Small intestine (tissue), 16 donors: ENCODE results near the gene DAGLB. TPM values are rescaled to one million over a fixed set of nuclear protein-coding genes. Genes with fewer than 3 reads are reported as not detected.

Experiments used
- DNase-seq, 2 donors: peaks; one replicate each; pipeline versions ENCODE4 v3.0.0 to v3.0.0-alpha.2; 2013
- FAIRE-seq: peaks from 2 replicates; lab custom pipeline; 2012; peaks lifted over from hg19 to GRCh38; lab: Jason Lieb, UNC
- H3K27ac ChIP-seq, 3 donors: one replicate each; pipeline ENCODE4 v1.5.1; 2013; ENCODE audit warnings: low read length in 2 of 3, mild to moderate bottlenecking in 2 of 3, control low read depth in 1 of 3, inconsistent platforms in 1 of 3, low read depth in 1 of 3, moderate library complexity in 1 of 3
- H3K27me3 ChIP-seq, 3 donors: one replicate each; pipeline ENCODE4 v1.6.1; 2013; ENCODE audit warnings: low read length in 3 of 3, inconsistent platforms in 1 of 3; ENCODE audit not compliant: control insufficient read depth in 3 of 3, insufficient read depth in 3 of 3
- H3K36me3 ChIP-seq, 3 donors: one replicate each; pipeline ENCODE4 v1.6.1; 2013; ENCODE audit warnings: low read length in 3 of 3, inconsistent platforms in 1 of 3, low read depth in 1 of 3, mild to moderate bottlenecking in 1 of 3, moderate library complexity in 1 of 3; ENCODE audit not compliant: control insufficient read depth in 3 of 3, insufficient read depth in 2 of 3
- H3K4me1 ChIP-seq, 3 donors: one replicate each; pipeline ENCODE4 v1.6.1; 2013; ENCODE audit warnings: low read length in 2 of 3, inconsistent platforms in 1 of 3, low read depth in 1 of 3, mild to moderate bottlenecking in 1 of 3, moderate library complexity in 1 of 3; ENCODE audit not compliant: control insufficient read depth in 3 of 3, insufficient read depth in 2 of 3
- H3K4me3 ChIP-seq, 3 donors: one replicate each; pipeline ENCODE4 v1.5.1; 2013; ENCODE audit warnings: low read length in 3 of 3, control low read depth in 1 of 3, inconsistent platforms in 1 of 3, low read depth in 1 of 3, mild to moderate bottlenecking in 1 of 3, moderate library complexity in 1 of 3
- H3K9me3 ChIP-seq, 2 donors: one replicate each; pipeline ENCODE4 v1.6.1; 2013; ENCODE audit warnings: low read depth in 1 of 2, low read length in 1 of 2; ENCODE audit not compliant: control insufficient read depth in 2 of 2, insufficient read depth in 1 of 2
- WGBS, 3 donors: extraction: QIAGEN DNeasy Blood & Tissue Kit; methylation state at CpG; one replicate each; pipeline ENCODE4 v1.1.7; 2013; 5-methylcytosine and 5-hydroxymethylcytosine counted together
- long read RNA-seq, 10 donors: transcript quantifications; one replicate each; lab custom pipeline, GENCODE V29; 2026
- polyA plus RNA-seq, 4 donors: library from polyadenylated mRNA; stranded (reverse) in 3 of 4; unstranded in 1 of 4; fragments of 200-250 nt in 3 of 4; fragments of 120-200 nt in 1 of 4; gene quantifications; one replicate each; pipeline versions ENCODE4 v1.2.1 to v1.2.3, GENCODE V29; 2013
- donor health status: healthy with polysubstance abuse.
- donor health status: control.
- donor health status: control.
- donor health status: Bipolar disorder and iron deficiency.
- donor health status: healthy.

The DAGLB gene, protein sequence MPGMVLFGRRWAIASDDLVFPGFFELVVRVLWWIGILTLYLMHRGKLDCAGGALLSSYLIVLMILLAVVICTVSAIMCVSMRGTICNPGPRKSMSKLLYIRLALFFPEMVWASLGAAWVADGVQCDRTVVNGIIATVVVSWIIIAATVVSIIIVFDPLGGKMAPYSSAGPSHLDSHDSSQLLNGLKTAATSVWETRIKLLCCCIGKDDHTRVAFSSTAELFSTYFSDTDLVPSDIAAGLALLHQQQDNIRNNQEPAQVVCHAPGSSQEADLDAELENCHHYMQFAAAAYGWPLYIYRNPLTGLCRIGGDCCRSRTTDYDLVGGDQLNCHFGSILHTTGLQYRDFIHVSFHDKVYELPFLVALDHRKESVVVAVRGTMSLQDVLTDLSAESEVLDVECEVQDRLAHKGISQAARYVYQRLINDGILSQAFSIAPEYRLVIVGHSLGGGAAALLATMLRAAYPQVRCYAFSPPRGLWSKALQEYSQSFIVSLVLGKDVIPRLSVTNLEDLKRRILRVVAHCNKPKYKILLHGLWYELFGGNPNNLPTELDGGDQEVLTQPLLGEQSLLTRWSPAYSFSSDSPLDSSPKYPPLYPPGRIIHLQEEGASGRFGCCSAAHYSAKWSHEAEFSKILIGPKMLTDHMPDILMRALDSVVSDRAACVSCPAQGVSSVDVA
- 10 to 100 TPM in 3 of 4 donors, 1 to 10 TPM in 1; 8.8 to 22.4 (median 19.1) TPM for polyA plus RNA-seq
- long read RNA-seq, donor 1, transcript DAGLB-201 (15 exons, 2,897 nt) = major isoform, 5 of 36 reads
- long read RNA-seq, donor 1, partial matches to known transcripts = 31 of 36 reads
- long read RNA-seq, donor 1, other reads (novel, unspliced or antisense) = 0 of 36 reads
- long read RNA-seq, donor 2, partial matches to known transcripts = 0 of 2 reads
- long read RNA-seq, donor 2, other reads (novel, unspliced or antisense) = 0 of 2 reads
- long read RNA-seq, donor 3 = 0 reads
- long read RNA-seq, donor 4 = 0 reads
- long read RNA-seq, donor 5 = 0 reads
- long read RNA-seq, donor 6, partial matches to known transcripts = 0 of 2 reads
- long read RNA-seq, donor 6, other reads (novel, unspliced or antisense) = 0 of 2 reads
- long read RNA-seq, donor 7, partial matches to known transcripts = 0 of 3 reads
- long read RNA-seq, donor 7, other reads (novel, unspliced or antisense) = 0 of 3 reads
- long read RNA-seq, donor 8 = 0 reads
- long read RNA-seq, donor 9, partial matches to known transcripts = 0 of 1 reads
- long read RNA-seq, donor 9, other reads (novel, unspliced or antisense) = 0 of 1 reads
- long read RNA-seq, donor 10, transcript DAGLB-201 (15 exons, 2,897 nt) = major isoform, 5 of 5 reads
- long read RNA-seq, donor 10, partial matches to known transcripts = 0 of 5 reads
- long read RNA-seq, donor 10, other reads (novel, unspliced or antisense) = 0 of 5 reads

GRCh38 chr7:6447581-6448199, at the start of gene DAGLB:
Gene DAGLB (minus strand): TSS chr7:6447954. CDS start chr7:6447842, 112 bp downstream.
- Histone ChIP-seq H3K4me1 (peaks cover 0 to 13% (median 0%) of the 10 kb centered on the region in 3 donors), H3K9me3 (no peaks in the 10 kb centered on the region), H3K27ac (peak within 1 kb of the TSS; percentile 91 to 98 (median 94)), H3K27me3 (no peaks in the 10 kb centered on the region), H3K36me3 (peaks cover 5 to 21% (median 6%) of the 10 kb centered on the region in 3 donors), H3K4me3 (peak within 1 kb of the TSS; percentile 61 to 98 (median 84))
- DNase-seq (peak; percentile 95 to 98), FAIRE-seq (no peak)
- WGBS, 3 donors = 0 to 1% (median 0%) methylated on average over 59 to 61 of the region's 61 CpGs

GRCh38 chr7:6497637-6497905, 49.8 kb upstream of the DAGLB start:
- H3K36me3 ChIP-seq = peaks cover 0 to 29% (median 0%) of the 10 kb centered on the region in 3 donors
- H3K27me3 ChIP-seq = no peaks in the 10 kb centered on the region
- no peak for DNase-seq
- WGBS, 3 donors = 94 to 97% (median 97%) methylated on average over 14 of the region's 14 CpGs
- FAIRE-seq = no peak
- no peak overlapping the region for H3K4me3 ChIP-seq
- H3K9me3 ChIP-seq = no peaks in the 10 kb centered on the region
- H3K27ac ChIP-seq = no peak overlapping the region
- H3K4me1 ChIP-seq = no peaks in the 10 kb centered on the region

- DNase-seq (no peak), FAIRE-seq (no peak)
- 77 to 80% (median 80%) methylated on average over 19 of the region's 19 CpGs for WGBS, 3 donors
Measured at GRCh38 chr7:6496842-6497636, 49.3 kb upstream of the DAGLB start.

GRCh38 chr7:6495597-6496262, 48.0 kb upstream of the DAGLB start:
- H3K4me3 ChIP-seq = no peak overlapping the region
- 89 to 94% (median 89%) methylated on average over 6 of the region's 6 CpGs for WGBS, 3 donors
- no peaks in the 10 kb centered on the region for H3K4me1 ChIP-seq
- DNase-seq = no peak
- peaks cover 0 to 21% (median 0%) of the 10 kb centered on the region in 3 donors for H3K36me3 ChIP-seq
- H3K27me3 ChIP-seq = peaks cover 0 to 2% (median 0%) of the 10 kb centered on the region in 3 donors
- no peak for FAIRE-seq
- no peaks in the 10 kb centered on the region for H3K9me3 ChIP-seq
- H3K27ac ChIP-seq = no peak overlapping the region

More at GRCh38 chr7:6496842-6497636, 49.3 kb upstream of the DAGLB start:
- H3K27me3 ChIP-seq = no peaks in the 10 kb centered on the region
- H3K27ac ChIP-seq = no peak overlapping the region
- no peaks in the 10 kb centered on the region for H3K4me1 ChIP-seq
- peaks cover 0 to 29% (median 0%) of the 10 kb centered on the region in 3 donors for H3K36me3 ChIP-seq
- H3K4me3 ChIP-seq = no peak overlapping the region
- H3K9me3 ChIP-seq = no peaks in the 10 kb centered on the region

- H3K27ac ChIP-seq = no peak overlapping the region
- FAIRE-seq (no peak), DNase-seq (no peak)
- peaks cover 0 to 11% (median 0%) of the 10 kb centered on the region in 3 donors for H3K36me3 ChIP-seq
- peaks cover 0 to 4% of the 10 kb centered on the region in 2 donors for H3K9me3 ChIP-seq
- no peaks in the 10 kb centered on the region for H3K4me1 ChIP-seq
- WGBS, 3 donors = 79 to 93% (median 82%) methylated on average over 2 of the region's 2 CpGs
- peaks cover 0 to 2% (median 0%) of the 10 kb centered on the region in 3 donors for H3K27me3 ChIP-seq
- H3K4me3 ChIP-seq = no peak overlapping the region
Measured at GRCh38 chr7:6494365-6494764, 46.6 kb upstream of the DAGLB start.

DNA sequence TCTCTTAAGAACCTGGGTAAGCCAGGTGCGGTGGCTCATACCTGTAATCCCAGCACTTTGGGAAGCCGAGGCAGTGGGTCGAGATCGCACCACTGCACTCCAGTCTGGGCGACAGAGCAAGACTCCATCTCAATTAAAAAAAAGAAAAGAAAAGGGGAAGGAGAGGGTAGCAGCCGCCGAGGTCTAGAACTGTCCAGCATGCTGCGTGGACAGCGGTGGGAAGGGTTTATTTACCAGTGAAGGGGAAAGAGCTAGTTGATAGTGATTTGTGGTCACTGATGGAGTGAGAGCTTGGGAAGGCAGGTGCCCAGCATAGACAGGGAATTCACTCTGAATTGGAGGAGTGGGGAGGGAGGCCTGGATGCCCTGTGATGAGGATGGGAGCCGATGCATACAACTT, 43.4 kb upstream of the DAGLB start:
- H3K36me3 ChIP-seq = no peaks in the 10 kb centered on the region
- no peak overlapping the region for H3K4me3 ChIP-seq
- peaks cover 0 to 2% (median 0%) of the 10 kb centered on the region in 3 donors for H3K27me3 ChIP-seq
- DNase-seq (no peak), FAIRE-seq (no peak)
- no peaks in the 10 kb centered on the region for H3K4me1 ChIP-seq
- no peak overlapping the region for H3K27ac ChIP-seq
- WGBS, 3 donors = 85 to 90% (median 89%) methylated on average over 10 of the region's 10 CpGs
- H3K9me3 ChIP-seq = peaks cover 0 to 4% of the 10 kb centered on the region in 2 donors

DNA sequence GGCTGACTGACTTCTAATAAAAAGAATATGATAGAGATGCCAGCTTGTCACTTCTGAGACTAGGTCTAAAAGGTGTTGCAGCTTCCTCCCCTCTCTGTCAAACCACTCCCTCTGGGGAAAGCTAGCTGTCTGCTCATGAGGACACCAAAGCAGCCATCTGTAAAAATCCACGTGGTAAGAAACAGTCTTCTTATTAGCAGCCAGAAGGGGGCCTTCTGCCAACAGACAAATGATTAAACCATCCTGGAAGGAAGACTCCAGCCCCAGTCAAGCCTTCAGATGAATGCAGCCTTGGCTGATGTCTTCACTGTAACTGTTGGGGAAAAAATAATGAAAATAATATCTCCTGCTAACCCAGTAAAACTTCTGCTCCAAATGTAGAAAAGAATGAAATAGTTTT, 41.9 kb upstream of the DAGLB start:
- H3K4me3 ChIP-seq = no peak overlapping the region
- no peaks in the 10 kb centered on the region for H3K36me3 ChIP-seq
- H3K4me1 ChIP-seq = peaks cover 0 to 2% (median 0%) of the 10 kb centered on the region in 3 donors
- peaks cover 0 to 2% (median 0%) of the 10 kb centered on the region in 3 donors for H3K27me3 ChIP-seq
- no peak overlapping the region for H3K27ac ChIP-seq
- FAIRE-seq (no peak), DNase-seq (no peak)
- peaks cover 0 to 4% of the 10 kb centered on the region in 2 donors for H3K9me3 ChIP-seq
- 17 to 33% (median 23%) methylated on average over 1 of the region's 1 CpG for WGBS, 3 donors
